Midbrain (tissue), 1 donor: ENCODE results near the gene SORCS3.
A peak's percentile ranks its signal among the peaks of the same experiment; 100 is the strongest.

Experiments used
- DNase-seq: peaks from one replicate; lab custom pipeline; 2025; lab: John Stamatoyannopoulos, UW

The SORCS3 gene

DNA sequence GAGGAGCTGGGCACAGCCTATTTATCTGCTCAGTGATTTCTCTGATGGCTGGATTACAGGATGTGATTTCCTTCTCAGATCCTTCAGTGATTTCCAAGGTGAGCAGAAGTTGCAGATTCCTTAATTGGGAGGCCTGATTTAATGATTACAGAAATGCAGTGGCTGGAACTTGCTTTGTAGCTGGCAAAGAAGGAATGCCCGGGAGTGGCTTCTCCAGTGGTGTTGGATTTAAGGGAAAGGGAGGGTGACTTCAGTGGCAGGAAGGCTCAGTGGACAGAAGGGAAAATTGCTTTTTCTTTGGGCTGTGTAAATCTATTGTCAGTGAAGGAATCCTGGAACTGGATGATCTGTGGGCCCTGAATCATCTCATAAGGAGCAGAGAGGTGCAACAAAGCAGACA lies 5.1 kb downstream of the SORCS3 start:
- DNase-seq: no peak

DNA sequence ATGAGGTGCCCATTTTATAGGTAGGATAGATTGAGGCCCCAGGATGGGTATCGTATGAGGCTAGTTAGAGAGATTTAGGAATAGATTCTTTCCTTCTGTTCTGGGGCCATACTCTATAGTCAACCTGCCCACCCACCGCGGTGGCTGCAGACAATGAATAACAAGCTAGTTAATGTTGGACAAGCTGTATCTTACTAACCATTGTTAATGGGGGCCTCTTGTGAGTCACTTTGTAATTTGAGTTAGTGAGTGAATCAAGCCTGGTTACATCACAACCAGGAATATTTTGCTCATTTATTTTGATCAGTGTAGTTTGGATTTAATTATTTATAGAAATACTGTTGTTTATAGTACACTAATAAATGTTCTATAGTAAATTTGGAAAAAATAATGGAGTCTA lies 7.3 kb downstream of the SORCS3 start:
- no peak for DNase-seq

DNA sequence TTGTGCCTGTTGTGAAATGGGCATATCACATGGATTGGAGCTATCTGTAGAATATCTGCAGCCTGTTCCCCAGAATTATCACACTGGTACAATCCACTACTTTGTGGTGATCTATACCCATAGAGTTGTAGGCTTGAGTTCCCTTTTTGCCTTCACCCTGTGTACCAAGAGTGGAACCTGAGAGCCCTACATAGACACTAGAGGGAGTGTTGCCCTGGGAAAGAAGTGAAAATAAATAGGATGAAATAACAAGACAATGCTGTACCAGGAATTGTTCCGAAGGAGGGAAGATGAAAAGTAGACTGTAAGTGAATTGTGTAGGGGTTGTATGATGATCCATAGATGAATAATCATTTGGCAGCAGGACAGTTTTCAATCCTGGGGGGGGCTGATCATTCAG lies 9.0 kb downstream of the SORCS3 start:
- DNase-seq: peak; percentile 41

DNA sequence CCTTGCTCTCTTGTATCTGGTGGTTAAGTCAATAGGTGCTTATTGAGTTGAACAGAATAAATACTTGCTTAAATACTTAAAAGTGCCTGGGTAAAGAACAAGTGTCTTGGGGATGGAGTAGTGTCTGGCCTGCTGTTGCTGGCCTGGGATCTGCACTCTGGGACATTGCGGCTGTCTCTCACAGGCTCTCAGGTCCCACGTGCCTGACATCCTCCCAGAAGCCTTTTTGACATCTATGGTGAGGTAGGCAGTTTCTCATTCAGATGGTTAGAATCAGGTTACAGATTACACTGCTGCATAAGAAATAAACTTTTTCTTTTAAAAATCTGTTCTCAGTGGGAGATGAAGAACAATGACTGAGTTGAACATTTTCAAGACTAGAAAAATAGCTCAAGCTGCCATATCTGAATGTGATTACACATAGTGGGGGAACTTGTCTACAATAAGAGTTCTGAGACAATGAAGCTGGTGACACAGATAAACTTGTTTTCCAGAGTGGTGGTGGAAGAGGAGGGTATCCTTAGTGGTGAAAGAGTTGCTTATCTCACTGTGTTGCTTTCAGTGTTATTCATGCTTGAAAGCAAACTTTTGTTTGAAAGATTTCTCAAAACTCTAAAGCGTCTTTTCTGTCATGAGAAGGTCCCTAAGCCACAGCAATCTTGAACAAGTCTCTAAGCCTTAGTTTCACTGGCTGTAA lies 9.7 kb downstream of the SORCS3 start:
- no peak for DNase-seq

DNA sequence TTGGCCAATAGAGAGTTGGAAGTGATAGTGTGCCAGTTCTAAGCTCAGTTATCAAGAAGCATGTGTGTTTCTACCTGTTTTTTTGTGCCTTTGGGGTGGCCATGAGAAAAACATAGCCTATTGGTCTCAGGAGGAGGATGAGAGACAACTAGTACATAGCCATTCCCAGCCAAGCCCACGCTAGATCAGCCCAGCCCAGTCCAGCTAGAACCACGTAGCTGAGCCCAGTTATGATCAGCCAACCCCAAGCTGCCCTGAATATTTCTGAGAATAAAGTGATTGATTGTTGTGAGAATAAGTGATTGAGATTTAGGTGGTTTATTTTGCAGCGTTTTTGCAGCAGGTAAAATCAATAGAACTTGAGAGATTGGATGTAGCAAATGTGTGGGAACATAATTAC lies 15.9 kb downstream of the SORCS3 start:
- no peak for DNase-seq

DNA sequence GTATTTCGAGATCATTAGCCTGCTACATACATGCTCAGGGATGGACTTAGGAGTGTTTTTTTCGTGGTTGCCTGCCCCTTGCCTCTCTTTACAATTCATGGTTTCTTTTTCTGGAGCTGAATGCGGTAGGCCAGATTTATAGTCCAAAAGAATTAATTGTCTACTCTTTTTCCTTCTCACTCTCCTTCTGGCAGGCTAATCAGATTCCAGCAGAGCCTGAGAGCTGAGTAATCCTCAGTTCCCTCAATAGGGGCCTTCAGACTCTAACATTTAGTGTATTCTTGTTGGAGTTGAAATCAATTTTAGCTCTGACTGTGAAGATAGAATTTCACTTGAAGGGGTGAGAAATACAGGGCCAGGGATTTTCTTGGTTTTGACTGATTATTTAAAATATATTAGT lies 16.4 kb downstream of the SORCS3 start:
- DNase-seq: peak; percentile 30

DNA sequence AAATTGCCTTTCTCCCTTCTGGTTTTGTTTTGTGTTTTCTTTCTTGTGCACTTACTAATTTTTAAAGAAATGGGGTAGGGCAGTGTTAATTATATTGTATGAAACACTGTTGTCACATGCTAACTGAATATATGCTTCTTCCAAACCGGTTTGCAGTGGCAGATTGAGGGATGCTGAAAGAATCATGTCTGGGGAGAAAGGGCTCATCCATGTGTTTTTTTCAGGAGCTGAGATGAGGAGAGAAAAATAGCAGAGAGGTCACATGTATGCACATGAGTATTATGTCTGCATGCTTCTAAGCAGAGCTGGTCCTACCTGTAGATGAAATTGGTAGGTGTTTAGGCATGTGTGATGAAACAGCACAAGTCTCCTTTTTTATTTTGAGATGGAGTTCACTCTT lies 17.0 kb downstream of the SORCS3 start:
- no peak for DNase-seq

DNA sequence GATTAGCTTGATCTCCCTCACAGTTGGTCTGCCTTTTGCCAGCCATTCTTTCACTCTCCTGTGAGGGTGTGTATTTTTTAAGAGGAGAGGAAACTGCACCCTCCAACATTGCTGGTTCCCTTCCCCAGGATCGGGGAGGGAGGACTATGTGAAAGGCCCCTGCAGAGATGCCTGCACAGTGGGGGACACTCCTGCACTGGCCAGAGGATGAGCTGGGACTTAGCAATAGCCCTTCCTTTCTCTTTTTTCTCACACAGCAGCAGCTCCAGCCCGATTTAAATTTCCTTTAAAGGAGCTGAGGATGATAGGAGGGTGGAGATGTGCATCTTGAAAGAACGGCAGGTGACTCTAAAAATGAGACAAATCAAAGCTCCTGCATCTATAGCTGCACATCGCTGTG lies 18.7 kb downstream of the SORCS3 start:
- no peak for DNase-seq

DNA sequence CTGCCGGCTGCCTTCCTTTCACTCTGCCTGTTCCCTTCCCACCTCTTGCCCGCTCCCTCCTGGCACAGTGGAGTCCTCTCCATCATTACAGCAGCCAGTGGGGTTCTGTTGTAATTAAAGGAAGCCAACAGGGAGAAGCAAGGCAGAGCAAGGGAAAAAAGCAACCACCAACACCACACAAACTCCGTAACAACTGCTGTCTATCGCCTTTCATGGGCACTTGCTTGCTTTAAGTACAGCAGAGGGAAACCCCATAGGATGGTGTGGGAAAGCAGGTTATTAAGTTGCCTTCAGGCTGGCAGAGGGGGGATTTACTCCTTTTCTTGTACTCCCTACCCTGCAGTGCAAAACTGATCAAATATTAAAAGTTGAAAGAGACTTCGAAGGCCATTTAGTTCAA lies 22.0 kb downstream of the SORCS3 start:
- DNase-seq: no peak

DNA sequence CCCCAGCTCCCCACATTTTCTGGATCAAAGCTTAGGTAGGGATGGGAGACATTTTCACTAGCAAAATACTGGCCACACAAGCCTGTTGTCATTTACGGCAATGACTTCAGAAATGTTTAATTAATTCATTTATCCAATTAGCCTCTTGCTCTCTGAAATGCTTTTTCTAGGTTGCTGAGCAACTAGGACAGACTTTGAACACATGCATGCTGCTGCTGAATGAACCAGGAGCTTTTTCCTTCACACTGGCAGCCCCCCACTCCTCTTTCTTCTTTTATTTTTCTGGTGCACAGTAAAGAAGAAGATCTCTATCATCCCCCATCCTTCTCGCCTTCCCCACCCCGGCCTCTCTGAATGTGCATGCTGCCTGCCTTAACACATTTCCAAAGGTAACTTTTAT lies 22.5 kb downstream of the SORCS3 start:
- DNase-seq: no peak

DNA sequence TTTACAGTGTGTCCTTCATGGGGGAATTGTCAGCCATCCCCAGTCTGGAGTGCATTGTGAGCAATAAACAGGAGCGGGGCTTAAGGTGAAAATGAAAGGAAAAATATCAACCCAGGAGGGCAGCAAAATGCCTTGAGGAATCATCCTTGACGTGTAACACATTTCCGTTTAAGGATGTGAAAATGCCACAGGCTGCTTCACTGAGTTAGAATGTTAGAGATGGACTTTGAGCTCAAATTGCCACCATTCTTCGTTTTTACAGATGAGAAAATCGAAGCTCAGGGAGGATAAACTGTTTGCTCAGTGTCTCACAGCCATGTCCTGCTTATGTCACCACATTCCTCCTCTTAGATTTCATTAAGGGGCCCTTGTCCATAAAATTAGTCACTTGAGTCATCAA lies 23.1 kb downstream of the SORCS3 start:
- DNase-seq: no peak

DNA sequence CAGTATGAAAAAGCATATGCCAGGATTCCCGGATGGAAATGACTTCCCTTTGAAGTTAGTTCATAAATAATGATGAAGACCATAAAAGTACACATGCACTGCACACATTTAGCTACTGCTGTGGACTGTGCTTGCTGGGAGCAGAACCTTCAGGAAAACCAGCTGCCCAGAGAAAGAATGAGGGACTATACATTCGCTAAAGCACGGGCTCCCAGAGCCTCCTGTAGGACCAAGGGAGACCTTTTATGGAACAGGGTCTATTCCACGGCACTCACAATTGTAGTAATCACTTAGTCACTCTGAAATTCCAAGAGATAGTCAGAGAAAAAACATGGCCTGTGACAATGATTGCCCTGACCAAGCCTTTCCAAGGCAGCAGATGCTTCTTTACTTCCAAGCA lies 24.1 kb downstream of the SORCS3 start:
- no peak for DNase-seq

DNA sequence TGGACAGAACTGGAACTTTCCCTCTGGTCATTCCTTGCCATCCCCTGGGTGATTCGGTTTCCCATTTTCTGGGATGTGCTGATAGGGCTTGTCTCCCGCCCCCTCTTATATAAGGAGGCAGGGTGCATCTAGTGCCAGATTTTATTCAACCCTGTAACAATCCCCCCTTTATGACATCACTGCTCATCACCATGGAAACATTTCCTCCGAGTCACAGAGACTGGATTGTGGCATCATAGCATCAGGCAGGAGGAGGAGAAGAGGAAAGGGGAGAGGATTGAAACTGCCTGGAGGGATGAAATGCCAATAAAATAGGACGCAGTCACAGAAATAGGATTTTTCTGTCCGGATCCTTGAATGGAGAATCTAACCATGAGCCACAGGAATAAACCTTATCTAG lies 25.0 kb downstream of the SORCS3 start:
- DNase-seq: peak; percentile 55

DNA sequence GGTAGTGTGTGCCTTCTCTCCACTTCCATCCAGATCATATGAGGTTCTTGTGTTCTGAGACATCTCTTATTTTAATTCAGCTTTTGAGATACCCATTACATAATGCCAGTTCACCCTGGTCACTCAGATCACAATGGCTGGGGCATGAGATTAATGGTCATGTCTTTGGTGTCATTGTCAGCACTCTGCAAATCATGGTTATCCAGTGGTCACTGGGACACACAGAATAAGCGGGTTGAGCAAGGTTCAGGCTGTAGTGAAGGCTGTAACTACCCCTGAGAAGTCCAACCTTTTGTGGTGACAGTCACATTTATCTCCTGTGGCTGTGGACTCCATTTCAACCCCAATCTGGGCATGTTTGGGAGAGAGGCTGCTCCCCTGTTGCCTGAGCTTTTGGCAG lies 35.8 kb downstream of the SORCS3 start:
- no peak for DNase-seq

DNA sequence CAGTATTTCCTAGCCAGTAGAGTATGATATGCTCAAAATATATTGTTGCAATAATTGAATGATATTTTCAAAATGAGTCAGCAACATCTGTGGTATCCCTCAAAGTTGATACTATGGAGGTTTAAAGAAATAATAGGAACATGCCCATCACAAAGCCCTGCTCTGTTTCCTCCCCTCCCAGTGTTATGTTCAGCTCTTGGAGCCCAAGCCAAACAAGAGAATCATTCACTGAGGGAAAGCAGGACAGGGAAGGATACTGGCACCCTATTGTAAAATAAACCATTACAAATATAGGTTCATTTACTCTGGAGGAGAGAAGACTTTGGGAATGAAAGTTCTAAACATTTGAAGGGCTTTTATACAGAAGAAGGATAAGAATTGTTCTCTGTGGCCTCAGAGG lies 37.6 kb downstream of the SORCS3 start:
- DNase-seq: peak; percentile 27

DNA sequence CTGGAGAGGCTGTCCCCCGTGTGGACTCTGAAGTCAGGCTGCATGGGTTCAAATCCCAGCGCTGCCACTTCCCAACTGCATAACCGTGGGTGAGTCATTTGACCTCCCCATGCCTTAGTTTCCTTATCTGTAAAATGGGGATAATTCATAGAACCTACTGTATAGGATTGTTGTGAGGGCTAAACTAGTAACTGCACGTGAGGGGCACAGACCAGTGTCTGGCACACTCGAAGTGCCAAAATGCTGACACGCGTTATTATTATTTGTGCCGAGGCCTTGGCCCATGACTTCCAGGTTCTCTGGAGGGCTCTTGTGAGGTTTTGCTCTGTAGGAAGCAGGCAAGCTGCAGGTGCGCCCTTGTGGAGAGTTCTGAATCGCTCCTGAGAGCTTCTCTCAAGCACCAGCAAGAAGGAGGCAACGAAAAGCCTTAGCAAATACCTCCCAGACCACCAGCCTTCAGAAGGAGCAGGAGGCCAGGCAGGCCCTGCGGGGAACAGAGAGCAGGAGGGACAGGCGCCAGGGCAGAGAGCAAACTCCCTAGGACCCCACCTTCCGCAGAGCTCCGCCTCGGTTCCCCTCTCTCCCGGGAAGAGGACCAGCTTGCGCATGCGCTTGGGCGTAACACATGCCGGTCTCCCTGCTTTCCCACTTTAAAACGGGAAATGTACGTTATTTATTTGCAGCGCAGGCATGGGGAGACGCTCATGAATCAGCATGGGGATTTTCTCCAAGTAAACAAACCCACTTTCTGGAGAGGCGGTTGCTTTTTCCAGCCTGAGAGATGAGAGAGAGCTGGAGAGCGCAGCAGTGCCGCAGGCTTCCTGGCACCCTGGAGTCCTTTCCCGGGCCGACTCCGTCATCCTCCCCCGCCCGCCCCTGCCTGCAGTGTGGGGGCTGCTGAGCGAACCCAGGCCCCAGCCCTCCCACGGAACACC lies 39.6 kb downstream of the SORCS3 start:
- DNase-seq: peak; percentile 61

DNA sequence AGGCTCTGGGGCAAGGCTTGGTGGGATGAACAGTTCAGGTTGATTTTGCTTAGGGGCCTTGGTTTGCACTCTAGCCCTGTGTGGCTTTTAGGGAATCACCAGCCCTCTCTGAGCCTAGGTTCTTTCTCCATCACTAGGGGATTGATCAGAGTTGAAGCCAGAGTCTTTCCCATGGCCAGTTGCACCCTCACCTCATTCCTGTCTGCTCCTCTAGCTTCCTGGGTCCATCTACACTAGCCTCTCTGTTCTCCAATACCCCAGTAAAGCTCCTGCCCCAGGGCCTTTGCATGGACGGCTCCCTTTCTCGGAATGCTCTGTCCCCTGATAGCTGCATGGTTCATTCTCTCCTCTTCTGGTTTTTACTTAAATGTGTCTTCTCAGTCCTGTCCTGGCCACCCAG lies 40.4 kb downstream of the SORCS3 start:
- DNase-seq: no peak

DNA sequence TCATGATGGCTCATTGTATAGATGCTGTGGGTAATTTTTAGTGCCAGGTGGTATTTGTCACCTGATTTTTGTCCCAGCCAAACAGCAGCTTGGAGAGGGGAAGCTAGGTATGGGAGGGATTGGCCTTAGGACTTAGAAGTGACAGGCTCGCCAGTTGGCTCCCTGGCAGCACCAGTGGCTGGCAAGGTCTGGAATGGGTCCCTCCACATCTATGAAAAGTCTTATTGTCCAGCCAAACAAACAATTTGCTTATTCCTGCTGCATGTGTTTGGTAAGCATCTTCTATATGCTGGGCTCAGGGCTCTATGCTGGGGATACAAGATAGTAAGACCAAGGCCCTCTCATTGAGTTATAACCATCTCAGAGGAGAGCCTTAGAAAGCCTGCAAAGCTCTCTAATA lies 42.5 kb downstream of the SORCS3 start:
- peak; percentile 42 for DNase-seq

DNA sequence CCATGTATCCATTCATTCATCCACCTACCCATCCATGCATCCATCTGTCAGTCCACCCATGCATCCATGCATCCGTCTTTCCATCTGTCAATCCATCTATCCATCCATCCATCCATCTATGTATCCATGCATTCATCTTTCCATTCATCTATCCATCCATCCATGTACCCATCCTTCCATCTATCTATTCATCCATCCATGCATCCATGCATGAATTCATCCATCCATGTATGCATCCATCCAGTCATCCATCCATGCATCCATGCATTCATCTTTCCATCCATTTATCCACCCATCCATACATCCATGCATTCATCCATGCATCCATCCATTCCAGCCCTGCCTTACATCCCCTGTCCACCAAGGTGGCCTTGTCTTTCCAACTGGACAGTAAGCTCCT lies 45.7 kb downstream of the SORCS3 start:
- DNase-seq: no peak

DNA sequence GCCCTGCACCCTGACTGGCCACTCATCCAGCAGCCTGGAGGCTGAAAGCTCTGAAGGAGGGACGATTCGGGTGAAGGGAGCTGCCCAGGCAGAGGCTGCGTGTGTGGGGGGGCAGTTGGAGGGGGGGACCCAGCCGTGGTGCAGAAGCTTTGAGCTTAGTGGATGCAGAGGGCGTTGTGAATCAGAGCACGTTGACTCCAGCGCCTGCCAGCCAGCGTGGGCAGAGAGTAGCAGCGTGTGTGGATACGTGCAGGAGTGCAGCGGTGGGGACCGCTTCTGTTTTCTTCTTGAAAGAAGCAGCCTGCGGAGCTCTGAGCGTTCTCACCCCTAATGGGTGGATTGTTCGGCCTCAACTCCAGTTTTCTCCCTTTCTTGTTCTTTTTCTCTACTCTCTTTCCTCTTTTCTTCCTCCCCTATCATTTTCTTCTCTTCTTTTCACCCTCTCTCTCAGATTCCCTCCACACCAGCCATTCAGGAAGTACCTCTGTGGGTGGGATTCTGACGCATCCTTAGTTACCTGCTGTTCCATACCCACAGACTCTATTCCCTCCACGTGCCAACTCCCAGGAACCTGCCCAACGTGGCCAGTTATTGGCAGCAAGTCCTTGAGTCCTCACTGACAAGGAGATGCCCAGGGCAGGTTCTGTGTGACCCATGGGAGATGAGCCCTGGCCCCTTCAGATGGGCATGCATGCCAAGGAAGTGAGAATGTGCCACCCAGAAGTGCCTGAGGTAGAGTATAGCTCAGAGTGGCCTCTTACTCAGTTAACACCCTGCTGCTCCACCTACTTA lies 47.4 kb downstream of the SORCS3 start:
- peak; percentile 63 for DNase-seq

DNA sequence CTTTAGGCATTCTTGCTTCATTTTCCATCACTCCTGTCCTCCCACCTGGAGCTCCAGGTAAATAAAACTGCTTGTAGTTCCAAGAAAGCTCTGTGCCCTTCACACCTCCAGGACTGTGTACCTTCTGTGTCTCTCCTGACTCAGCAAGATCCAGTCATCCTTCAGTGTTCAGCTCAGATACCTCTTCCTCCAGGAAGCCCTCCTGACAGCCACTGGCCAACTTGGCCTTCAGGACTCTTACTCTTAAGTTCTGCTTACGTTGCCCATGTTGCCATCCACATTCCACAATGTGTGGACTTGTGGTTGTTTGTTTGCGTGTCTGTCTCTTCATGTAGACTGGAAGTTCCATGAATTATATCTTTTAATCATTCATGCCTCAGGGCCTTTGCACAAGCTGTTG lies 48.0 kb downstream of the SORCS3 start:
- DNase-seq: no peak

DNA sequence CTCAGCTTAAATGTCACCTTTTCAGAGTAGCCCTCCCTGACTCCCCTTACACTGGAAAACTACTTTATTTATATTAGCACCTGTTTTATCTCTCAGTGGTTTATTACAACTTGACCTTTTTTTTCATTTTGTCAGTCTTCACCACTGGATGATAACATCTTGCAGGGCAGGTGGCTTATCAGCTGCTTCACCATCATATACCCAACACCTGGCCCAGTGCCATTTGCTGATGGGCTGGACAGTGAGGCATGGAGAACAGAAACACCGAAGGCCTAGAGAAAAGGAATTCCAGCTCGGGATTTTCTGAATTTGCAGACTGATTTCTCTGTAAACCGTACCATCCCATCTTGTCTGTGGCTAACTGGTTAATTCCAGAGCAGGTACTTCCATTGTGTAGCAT lies 48.5 kb downstream of the SORCS3 start:
- DNase-seq: no peak

DNA sequence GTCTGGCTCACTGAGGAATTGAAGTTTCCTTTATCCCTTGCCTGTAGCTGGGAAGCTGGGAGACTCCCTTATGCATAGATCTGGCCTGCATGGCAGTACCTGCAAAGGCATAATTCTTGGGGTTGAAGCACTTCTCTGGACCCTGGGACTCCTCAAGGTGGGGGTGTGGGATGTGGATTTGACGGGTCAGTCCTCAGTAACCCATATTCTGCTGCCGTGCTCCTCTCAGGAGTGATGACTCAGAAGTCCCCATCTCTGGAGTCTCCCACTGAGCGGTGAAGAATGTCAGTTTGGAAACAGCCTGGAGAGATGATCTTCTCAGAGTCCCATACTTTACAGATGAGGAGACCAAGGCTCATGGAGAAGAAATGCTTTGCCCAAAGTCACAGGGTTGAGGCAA lies 49.0 kb downstream of the SORCS3 start:
- no peak for DNase-seq
